Omental fat pad (tissue), 4 donors: ENCODE measurements around the gene PIGL. TPM values are rescaled to one million over a fixed set of nuclear protein-coding genes. Genes with fewer than 3 reads are reported as not detected.

Experiments
- ATAC-seq: fragments of 150-250 bp; one replicate; pipeline ENCODE4 v1.9.1; 2016; ENCODE audit warnings: mild to moderate bottlenecking, moderate library complexity; ENCODE audit not compliant: low FRiP score
- DNase-seq: peaks from one replicate; pipeline ENCODE4 v3.0.0-alpha.2; 2019; ENCODE audit warnings: low spot score
- total RNA-seq, 4 donors: library from RNA; depleted of rRNA; stranded (reverse); fragments of >200 nt; gene quantifications; one replicate each; pipeline ENCODE4 v1.1.0, GENCODE V29; 2016
- TF ChIP-seq, protein P1 (sequence below), 3 donors: fragments of 450-650 bp; IDR thresholded peaks; one replicate each; pipeline ENCODE4 v1.5.1; 2016 to 2017; ENCODE audit warnings: antibody characterized with exemption in 3 of 3, mild to moderate bottlenecking in 3 of 3, moderate library complexity in 2 of 3

The PIGL gene
- total RNA-seq, 4 donors from 2014 or later = 44.8 to 62.4 (median 52.5) TPM

DNA sequence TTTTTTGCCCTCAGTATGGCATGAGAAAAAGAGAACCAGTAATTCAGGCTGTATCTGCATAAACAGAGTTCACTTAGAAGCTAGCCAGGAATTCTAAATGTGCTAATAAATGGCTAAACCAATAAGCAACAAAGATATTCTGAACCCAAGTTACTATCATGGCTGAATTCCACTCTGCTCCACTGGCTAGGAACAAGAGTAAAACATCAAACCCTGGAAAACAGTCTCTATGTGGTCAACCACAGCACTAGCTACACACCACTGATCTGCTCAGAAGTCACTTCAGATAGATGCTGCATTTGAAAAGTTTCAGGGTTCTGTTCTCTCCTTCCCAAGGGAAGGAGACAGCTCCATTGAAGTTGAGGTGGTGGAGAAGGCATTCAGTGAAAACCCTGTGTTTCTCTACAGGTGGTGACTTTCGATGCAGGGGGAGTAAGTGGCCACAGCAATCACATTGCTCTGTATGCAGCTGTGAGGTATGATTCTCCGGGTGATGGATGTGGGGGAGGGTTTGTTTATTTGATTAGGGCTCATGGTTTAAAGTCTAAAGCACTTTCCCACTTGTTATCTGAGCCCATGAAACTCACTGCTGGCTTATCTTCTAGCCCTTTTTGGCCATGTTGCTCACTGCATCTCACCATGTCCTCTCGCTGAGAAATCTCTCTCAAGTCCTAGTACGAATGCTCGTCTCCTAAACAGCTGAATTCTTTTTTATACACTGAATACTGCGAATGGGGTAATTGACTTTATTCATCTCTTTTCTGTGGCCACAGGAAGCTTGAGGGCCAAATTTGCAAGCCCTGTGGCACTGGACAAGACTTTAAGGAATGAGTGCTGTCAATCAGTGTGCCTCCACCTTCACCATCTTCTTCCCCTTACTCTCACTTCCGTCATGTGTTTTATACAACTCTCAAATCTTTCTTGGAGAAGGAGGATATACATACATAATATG, 96.4 kb downstream of the PIGL start:
- no peak for DNase-seq
- TF ChIP-seq, protein P1, sequence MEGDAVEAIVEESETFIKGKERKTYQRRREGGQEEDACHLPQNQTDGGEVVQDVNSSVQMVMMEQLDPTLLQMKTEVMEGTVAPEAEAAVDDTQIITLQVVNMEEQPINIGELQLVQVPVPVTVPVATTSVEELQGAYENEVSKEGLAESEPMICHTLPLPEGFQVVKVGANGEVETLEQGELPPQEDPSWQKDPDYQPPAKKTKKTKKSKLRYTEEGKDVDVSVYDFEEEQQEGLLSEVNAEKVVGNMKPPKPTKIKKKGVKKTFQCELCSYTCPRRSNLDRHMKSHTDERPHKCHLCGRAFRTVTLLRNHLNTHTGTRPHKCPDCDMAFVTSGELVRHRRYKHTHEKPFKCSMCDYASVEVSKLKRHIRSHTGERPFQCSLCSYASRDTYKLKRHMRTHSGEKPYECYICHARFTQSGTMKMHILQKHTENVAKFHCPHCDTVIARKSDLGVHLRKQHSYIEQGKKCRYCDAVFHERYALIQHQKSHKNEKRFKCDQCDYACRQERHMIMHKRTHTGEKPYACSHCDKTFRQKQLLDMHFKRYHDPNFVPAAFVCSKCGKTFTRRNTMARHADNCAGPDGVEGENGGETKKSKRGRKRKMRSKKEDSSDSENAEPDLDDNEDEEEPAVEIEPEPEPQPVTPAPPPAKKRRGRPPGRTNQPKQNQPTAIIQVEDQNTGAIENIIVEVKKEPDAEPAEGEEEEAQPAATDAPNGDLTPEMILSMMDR (IDR thresholded peaks at IDR 0.05) = no peak
- ATAC-seq = no peak

DNA sequence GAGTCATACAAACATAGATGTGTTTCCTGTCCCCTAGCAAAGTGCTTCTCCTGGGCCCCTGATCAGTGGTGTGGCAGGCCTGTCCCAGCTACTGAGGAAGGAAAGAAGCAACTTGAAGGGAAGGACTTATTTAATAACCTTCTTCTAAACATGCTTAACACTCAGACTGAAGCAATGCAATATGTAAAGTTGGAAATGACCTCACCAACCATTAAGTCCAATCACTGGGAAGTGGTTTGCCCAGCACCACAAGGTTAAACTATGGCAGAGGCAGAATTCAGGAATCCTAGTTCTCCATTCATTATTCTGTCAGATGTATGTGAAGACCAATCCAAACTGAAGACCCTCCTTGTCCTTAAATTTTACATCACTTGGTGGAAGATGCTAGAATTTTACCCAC, 97.2 kb downstream of the PIGL start:
- ATAC-seq (no peak), DNase-seq (no peak)
- TF ChIP-seq, protein P1 (IDR thresholded peaks at IDR 0.05) = no peak

DNA sequence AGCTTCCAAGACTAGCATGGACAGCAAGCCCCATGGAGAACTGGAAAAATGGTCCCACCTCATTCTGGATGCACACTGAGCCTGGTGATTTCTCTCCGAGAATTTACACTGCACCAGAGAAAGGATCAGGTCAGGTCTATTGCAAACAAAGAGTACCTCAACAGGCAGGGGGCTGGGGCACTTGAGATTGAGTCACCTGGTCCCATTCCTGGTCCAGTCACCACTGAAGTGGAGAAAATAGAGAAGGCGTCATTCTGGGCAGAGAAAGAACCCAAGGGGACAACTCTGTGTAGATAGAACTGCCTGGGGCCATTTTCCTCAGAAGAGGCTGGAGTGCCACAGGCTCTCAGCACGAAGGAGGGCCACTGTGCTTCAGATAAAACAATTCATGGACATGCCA, 97.8 kb downstream of the PIGL start:
- TF ChIP-seq, protein P1 (IDR thresholded peaks at IDR 0.05) = no peak
- DNase-seq (no peak), ATAC-seq (no peak)

DNA sequence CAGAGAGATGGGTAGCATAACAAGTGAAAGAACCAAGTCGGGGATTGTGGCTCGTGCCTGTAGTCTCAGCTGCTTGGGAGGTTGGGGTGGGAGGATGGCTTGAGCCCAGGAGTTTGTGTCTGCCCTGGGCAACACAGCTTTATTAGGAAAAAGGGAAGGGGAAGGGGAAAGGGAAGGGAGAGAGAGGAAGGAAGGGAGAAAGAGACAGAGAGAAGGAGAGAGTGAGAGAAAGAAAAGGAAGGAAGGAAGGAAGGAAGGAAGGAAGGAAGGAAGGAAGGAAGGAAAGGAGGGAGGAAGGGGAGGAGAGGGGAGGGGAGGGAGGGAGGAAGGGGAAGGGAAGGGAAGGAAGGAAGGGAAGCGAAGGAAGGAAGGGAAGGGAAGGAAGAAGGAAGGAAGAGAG, 103.0 kb downstream of the PIGL start:
- ATAC-seq = no peak
- no peak for DNase-seq

DNA sequence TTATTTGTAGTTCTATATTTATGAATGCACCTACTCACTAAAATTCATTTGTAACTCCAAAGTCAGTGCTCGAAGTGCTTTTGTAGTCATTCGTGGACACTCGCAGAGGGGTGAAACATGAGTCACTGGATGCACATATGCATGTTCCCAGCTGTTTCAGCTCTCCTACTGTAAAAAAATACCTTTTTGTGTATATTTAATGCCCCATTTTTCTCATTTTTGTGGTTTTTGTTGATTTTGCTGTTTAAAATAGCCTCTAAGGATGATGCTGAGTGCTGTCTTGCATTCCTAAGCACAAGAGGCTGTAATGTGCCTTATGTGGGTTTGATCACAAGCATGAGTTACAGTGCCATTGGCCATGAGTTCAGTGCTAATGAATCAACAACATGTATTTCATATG, 105.6 kb downstream of the PIGL start:
- TF ChIP-seq, protein P1 (IDR thresholded peaks at IDR 0.05) = no peak
- no peak for ATAC-seq
- DNase-seq = no peak

More for the DNA sequence above, 103.0 kb downstream of the PIGL start:
- TF ChIP-seq, protein P1 (IDR thresholded peaks at IDR 0.05) = no peak

DNA sequence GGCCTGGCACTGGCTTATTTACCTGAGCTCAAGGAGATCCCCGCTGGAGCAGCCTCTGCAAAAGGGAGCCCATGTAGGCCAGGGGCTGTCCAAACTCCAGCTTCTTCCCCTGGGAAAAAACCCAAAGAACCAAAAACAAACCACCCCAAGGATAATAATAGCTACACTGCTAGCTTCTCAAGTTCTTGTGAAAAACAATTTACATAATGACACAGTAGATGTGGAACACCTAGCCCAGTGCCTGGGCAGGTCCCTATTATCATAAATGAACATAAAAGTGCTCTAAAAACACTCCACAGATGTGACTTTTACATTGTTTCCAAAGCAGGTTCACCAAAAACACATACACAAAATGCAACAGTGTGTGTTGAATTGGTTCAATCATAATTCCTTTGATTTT, 109.0 kb downstream of the PIGL start:
- no peak for DNase-seq
- TF ChIP-seq, protein P1 (IDR thresholded peaks at IDR 0.05) = no peak

DNA sequence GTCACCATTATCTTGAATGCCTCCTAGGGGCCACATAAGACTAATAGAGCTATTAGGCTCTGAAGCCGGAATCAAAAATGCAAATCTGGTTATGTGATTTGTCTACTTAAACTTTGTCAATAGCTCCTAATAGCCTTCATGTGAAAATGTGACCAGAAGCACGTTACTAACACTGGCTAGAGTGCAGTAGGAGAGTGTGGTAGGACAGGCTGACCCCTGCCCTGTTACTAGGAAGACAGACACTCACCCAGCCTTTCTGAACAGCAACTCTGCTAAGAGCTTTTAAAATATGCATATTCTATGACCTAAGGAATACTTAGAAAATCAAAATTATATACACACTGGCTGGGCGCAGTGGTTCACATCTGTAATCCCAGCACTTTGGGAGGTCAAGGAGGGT, 110.0 kb downstream of the PIGL start:
- TF ChIP-seq, protein P1 (IDR thresholded peaks at IDR 0.05) = no peak
- DNase-seq = no peak
- ATAC-seq = no peak

More for the DNA sequence above, 109.0 kb downstream of the PIGL start:
- ATAC-seq = no peak
